Stimulated activated CD8-positive, alpha-beta memory T cell treated with anti-CD3 and anti-CD28 coated beads, Interleukin-7, amount 100 ng/mL, for 4 hours (primary cell): Measurements from ENCODE around the gene ZNF264.
"Not testable (repeated sequence)": the region's sequence is repeated elsewhere in the genome, so short reads cannot be mapped to it uniquely, and the experiment has no call there.

ENCODE experiments used
- DNase-seq, 2 donors: peaks; one replicate each; pipeline ENCODE4 v3.0.0-alpha.2; 2020; ENCODE audit warnings: low read depth in 2 of 2

The ZNF264 gene

DNA sequence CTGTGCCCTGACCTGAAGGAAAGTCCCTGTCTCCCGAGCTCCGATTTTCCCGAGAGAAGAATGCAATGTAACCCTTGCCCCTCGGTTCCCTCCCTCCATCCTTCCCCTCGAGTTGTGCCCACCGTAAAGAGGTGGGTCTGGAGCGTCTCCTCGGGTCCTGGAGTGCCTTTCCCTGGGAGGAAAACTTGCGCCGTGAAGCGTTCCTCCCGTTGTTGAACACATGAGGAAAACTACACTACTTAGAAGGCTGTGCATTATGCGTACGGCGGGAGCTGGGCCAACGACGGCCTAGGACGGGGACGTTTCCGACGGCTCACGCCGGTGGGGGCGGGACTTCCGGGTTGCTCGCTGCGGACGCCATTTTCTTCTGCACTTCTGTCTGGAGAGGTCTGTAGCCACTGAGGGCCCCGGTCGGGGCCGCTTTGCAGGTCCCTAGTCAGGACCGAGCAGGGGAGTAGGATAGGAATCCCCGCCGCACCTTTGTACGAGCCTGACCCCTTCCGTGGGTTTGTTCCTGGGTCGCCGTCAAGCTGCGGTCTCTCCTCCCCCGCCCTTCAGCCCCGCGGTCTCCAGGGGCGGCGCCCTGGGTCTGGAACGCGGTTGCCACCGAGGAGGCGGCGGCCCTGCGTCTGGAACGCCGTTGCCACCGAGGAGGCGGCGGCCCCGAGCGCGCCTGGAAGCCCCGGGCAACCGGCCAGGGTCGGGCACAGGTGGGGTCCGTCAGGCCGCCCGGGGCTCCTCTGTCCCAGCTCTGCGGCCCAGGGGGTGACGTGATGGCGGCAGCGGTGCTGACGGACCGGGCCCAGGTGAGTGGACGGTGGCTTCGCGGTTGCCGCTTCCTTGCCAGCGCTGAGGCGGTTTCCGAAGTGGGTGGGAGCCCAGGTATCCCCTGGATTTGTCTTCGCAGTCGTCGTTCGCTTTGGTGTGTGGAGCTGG is at the start of gene ZNF264:
TSS of gene ZNF264 (plus strand) at position 360 of the 936 bp plus-strand sequence. CDS start at position 774, 414 bp downstream.
- peak; percentile 73 to 85 for DNase-seq

- DNase-seq, result no peak
These were observed 49.6 kb upstream of the ZNF264 start for GRCh38 chr19:57141699-57142098.

DNA sequence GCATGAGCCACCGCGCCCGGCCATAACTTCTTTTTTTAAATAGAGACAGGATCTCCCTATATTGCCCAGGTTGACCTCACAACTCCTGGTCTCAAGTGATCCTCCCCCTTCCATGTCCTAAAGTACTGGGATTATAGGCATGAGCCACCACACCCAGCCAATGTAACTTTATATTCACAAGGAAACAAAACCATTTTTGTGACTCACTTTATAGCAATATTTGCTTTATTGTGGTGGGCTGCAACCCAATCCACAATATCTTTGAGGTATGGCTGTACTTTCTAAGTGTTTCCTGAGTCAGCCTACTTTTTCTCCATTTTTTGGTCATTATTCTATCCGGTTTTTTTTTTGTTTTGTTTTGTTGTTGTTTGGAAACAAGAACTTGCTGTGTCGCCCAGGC is 38.4 kb upstream of the ZNF264 start:
- DNase-seq, result no peak

- DNase-seq, result no peak
These were observed 29.2 kb upstream of the ZNF264 start for GRCh38 chr19:57161985-57162539.

DNA sequence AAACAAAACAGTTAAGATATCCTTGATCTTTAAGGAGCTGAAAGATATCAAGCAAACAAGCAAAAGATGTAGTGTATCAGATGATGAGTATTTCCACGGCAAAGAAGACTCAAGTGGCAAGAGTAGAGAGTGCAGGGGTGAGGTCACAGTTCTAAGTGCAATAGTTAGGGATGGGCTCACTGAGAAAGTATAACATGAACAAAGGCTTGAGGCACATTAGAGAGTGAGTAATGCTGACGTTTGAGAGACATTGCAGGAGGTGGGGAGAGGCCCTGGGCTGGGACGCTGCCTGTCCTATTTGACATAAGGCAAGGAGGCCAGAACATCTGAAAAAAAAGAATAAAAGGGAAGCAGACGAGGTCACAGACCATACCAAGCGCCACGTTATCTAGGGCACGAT is 25.5 kb upstream of the ZNF264 start:
- no peak for DNase-seq

DNA sequence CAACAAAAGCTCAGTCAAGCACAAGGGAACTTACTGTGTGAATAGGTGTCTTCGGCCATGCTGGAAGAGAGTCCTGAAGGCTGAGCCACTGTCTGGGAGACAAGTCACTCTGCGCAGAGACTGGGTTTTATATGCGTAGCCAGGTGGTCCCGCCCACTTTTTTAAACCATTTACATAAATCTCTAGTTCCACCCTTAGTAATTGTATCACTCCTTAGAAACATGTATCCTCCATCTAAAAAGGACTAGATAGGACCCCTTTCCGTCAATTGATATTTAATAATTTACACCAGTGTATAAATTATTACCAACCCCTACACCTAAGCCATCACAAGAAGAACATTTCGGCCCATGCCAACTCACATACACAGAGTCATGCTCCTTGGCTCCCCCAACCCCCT is 23.9 kb upstream of the ZNF264 start, which contains the start of gene DUXA:
TSS of gene DUXA (minus strand) at position 101 of the 400 bp plus-strand sequence. CDS start at position 59, 42 bp downstream.
- no peak for DNase-seq

DNA sequence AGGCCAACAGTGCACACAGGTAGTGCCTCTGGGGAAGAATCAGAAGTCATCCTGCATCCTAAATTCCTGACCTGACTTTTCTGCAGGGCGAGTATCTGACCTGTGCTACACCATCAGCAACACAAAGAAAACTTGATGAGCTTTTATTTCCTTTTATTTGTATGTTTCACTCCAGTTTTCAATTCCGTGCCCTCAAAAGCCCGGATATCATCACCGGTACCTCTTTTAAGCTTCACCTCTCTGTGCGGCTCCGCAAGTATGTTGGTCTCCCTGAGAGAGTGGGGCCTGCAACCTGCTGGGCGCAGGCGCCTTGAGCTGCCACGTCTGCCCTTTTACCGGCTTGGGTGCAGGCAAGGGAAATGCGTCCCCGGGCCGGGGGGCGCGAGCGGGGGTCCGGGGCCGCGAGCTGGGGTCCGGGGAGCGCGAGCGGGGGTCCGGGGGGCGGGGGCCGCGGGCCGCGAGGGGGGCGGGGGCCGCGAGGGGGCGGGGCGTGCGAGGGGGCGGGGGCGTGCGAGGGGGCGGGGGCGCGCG is 19.7 kb upstream of the ZNF264 start:
- DNase-seq, result no peak

DNA sequence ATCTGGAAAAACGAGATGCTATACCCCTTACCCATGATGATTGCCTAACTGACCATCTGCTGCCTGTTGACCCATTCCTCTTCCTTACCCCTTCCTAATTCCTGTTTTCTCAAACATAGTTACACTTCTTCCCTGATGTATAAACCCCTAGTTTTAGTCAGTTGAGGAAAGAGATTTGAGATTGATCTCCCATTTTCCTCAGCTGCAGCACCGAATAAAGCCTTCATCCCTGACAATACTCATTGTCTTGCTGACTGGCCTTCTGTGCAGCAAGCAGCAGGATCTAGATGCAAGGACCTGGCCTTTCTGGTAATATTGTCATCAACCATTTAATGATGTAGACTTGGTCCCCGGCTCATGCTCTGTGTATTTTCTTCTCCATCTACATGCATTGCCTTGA is 999 bp upstream of the ZNF264 start:
- no peak for DNase-seq

- DNase-seq, result no peak
These were observed 749 bp downstream of the ZNF264 start for GRCh38 chr19:57192077-57192420.

- no peak for DNase-seq
These were observed 1.7 kb downstream of the ZNF264 start for GRCh38 chr19:57192993-57193392.

- DNase-seq, result not testable (repeated sequence)
These were observed 6.6 kb downstream of the ZNF264 start for GRCh38 chr19:57197874-57198273.

DNA sequence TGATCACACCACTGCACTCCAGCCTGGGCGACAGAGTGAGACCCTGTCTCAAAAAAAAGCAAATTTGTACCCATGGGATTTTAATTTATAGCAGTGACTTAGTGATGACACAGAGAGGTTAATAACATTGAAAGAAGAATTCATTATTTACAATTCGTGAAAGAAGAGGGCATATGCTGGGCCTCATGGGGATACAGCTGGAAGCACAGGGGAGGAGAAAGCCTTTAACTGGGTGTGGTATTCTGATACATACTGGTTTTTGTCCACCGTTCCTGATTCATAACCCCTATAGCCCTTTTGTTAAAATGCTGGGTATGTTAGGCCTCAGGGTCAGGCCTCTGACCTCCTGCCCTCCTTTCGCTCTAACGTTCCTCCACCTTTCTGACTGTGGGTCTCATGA is 10.9 kb downstream of the ZNF264 start:
- no peak for DNase-seq

DNA sequence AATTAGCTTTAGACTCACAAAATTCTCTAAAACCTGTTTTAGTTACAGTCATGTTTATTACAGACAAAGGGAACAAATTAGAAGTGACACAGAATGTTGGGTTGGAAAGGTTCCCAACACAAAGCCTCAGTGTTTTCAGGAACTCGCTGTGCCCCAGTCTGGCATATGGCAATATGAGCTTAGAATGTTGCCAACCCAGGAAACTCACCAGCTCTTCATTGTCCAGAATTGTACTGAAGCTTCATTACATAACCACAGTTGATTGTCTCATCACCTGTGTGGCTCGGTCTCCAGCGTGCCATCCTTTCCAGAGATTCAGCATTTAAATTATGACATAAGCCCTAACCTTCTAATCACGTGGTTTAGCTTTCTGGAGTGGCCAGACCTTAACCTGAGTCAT is 19.1 kb downstream of the ZNF264 start:
- no peak for DNase-seq

GRCh38 chr19:57212109-57212508 is 20.8 kb downstream of the ZNF264 start:
- DNase-seq, result no peak

DNA sequence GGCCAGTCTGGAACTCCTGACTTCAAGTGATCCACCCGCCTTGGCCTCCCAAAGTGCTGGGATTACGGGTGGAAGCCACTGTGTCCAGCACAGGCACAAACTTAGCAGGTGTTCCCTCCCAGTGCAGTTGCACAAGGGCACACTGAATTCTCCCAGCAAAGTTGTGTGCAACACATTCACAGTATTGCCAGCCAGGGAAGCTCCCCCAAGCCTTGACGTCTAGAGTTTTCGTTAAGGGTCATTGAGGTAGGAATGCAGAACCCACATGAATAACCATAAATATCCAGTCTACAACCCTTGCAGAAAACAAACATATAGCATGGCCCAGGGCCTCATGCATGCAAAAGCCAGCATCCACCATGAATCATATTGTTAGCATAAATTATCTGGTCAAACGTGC is 36.2 kb downstream of the ZNF264 start:
- DNase-seq, result no peak

- DNase-seq, result no peak
These were observed 40.4 kb downstream of the ZNF264 start for GRCh38 chr19:57231686-57232085.

- no peak for DNase-seq
These were observed 41.9 kb downstream of the ZNF264 start for GRCh38 chr19:57233207-57233606.

DNA sequence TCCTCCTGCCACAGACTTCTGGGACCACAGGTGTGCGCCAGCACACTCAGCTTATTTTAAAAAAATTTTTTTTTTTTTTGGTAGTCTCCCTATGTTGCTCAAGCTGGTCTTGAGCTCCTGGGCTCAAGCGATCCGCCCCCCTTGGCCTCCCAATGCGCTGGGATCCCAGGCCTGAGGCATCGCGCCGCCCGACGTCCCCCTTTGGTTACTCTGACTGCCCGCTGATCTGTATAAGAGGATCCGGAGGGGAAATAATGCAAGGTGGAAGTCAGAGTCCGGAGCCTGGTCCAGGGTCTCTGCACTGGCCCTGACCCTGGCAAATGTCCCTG is 48.6 kb downstream of the ZNF264 start:
- DNase-seq, result no peak

DNA sequence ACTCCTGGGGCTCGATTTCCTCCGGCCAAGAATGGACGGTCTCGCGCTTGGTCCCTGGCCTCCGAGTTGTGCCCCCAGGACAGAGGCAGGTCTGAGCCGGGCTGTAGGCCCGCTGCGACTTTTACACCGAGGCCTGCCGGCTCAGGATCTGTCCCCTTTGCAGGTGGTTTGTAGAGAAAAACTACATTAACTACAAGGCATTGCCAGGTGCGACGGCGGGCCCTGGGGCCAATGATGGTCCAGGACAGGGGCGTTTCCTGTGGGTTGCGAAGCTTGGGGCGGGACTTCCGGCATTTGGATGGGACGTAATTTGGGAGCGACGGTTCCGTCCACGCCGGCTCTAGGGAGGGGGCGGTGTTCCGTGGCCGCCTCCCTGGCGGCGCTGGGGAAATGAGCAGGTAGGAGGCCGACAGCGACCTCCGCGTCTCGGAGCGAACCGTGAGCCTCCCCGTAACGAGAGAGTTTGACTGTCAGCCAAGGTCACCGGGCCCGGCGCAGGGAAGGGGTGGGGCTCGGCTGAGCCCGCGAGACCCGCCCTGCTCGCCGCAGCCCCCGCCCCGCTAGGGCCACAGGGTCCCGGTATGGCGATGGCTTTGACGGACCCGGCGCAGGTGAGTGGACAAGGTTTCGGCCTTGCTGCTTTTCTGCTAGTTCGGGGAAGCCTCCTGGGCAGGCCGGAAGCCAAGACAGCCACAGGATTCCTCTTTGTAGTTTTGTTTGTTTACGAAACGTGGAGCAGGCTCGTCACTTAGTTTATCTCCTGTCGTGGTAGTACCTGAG is 49.2 kb downstream of the ZNF264 start, which contains the start of gene ZNF805:
TSS of gene ZNF805 (plus strand) at position 322 of the 780 bp plus-strand sequence. CDS start at position 582, 260 bp downstream.
- peak; percentile 92 to 93 for DNase-seq

GRCh38 chr19:57241176-57241575 is 49.9 kb downstream of the ZNF264 start:
- DNase-seq, result no peak

DNA sequence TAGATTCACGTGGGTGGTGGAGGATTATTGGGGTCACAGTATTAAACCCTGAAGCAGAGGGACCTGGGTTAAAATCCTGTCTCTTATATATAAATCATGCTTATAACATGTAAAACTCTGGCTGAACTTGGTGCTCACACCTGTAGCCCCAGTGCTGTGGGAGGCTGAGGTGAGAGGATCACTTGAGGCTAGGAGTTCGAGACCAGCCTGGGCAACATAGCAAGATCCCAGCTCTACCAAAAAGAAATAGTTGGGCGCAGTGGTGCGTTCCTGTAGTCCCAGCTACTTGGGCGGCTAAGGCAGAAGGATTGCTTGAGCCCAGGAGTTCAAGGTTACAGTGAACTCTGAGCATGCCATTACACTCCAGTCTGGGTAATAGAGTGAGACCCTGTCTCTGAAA is 51.5 kb downstream of the ZNF264 start:
- no peak for DNase-seq

- DNase-seq, result no peak
These were observed 53.2 kb downstream of the ZNF264 start for GRCh38 chr19:57244513-57244912.
